ENCODE results near the gene CMC2.

CMC2 gene

DNA sequence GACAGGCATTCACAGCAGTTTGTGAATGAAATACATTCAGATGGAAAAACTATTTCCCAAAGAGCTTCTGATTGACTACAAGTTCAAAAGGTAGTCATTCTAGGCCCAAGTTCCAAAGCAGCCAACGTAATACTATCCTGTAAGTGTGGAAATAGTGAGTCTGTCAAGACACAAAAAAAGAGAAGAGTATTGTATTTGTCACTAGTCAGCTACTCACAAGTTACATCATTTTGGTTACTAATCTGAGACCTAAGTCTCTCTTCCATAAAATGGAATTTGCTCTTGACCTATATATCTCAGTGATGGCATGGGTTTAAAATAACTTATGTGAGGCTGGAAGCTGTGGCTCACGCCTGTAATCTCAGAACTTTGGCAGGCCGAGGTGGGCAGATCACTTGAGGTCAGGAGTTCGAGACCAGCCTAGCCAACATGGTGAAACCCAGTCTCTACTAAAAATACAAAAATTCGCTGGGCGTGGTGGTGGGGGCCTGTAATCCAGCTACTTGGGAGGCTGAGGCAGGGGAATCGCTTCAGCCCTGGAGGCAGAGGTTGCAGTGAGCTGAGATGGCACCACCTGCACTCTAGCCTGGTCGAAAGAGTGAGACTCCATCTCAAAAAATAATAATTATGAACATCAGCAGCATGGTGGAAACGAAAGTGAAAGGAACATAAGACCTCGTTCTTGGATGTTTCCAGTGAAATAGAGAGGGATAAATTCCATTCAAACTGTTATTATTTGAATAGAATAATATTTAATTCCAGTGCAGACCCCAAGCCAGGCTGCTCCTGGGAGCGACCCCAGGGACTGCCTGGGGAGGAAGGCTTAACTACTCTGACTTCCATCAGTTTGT, 2.9 kb downstream of the CMC2 start:
- Histone ChIP-seq H3K9me2 (replicated peaks; ENCODE audit: insufficient read depth, low read length) (no peaks in the 10 kb centered on the region), H3K9me3 (replicated peaks; ENCODE audit: insufficient read depth, low read length) (no peaks in the 10 kb centered on the region), H3K27me3 (replicated peaks; ENCODE audit: insufficient read depth, low read length) (no peaks in the 10 kb centered on the region), H3F3A (ENCODE audit: insufficient read depth, low read length) (peaks cover 6% of the 10 kb centered on the region; the same call in 1 of the 2 replicates), H3K9ac (ENCODE audit: low read length) (peak overlapping the region; percentile 46; the same call in 1 of the 2 replicates), H3K4me2 (ENCODE audit: low read depth, low read length) (peak overlapping the region; percentile 87), H3K4me3 (ENCODE audit: low read length) (peak overlapping the region; percentile 54), H4K20me1 (ENCODE audit: insufficient read depth, low read length) (no peaks in the 10 kb centered on the region), H3K36me3 (replicated peaks; ENCODE audit: insufficient read depth, low read length) (no peaks in the 10 kb centered on the region), H3K4me1 (ENCODE audit: low read length) (no peaks in the 10 kb centered on the region), H3K79me2 (ENCODE audit: low read length) (peaks cover 86% of the 10 kb centered on the region), H2AFZ (ENCODE audit: low read length) (no peak overlapping the region), H3K27ac (ENCODE audit: low read length) (peak overlapping the region; percentile 18; the same call in 1 of the 2 replicates)
- TF ChIP-seq EZH2phosphoT487 (IDR thresholded peaks at IDR 0.05; ENCODE audit: low read length), result no peak
- no peak for TF ChIP-seq CTCF (IDR thresholded peaks at IDR 0.05; ENCODE audit: low read length)
- TF ChIP-seq EZH2 (optimal IDR thresholded peaks at IDR 0.05; ENCODE audit: low read depth, low read length), result no peak
- DNase-seq, result peak; percentile 15

DNA sequence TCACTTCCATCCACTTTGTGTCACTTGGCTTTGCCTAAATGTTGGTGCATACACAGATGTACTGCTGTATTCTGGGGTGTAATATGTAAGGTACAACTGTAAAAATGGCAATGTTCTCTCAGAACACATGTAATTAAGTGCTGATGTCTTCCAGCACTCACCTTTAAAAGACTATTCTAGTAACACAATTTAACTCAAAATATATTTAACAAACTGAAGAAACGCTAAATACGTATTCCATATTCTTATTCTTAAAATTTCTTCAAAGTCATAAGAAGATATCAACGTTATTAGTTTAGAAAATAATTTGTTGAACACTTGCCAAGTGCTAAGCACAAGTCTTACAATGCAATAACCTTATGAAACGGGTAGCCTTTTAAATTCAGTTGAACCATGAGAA, 3.6 kb downstream of the CMC2 start:
- Histone ChIP-seq H3K4me1 (ENCODE audit: low read length) (no peaks in the 10 kb centered on the region), H4K20me1 (ENCODE audit: insufficient read depth, low read length) (no peaks in the 10 kb centered on the region), H3K9me3 (replicated peaks; ENCODE audit: insufficient read depth, low read length) (no peaks in the 10 kb centered on the region), H3F3A (ENCODE audit: insufficient read depth, low read length) (peaks cover 6% of the 10 kb centered on the region; the same call in 1 of the 2 replicates), H3K9me2 (replicated peaks; ENCODE audit: insufficient read depth, low read length) (no peaks in the 10 kb centered on the region), H2AFZ (ENCODE audit: low read length) (no peak overlapping the region), H3K79me2 (ENCODE audit: low read length) (peaks cover 86% of the 10 kb centered on the region), H3K9ac (ENCODE audit: low read length) (no peak overlapping the region), H3K4me3 (ENCODE audit: low read length) (no peak overlapping the region), H3K36me3 (replicated peaks; ENCODE audit: insufficient read depth, low read length) (no peaks in the 10 kb centered on the region), H3K27me3 (replicated peaks; ENCODE audit: insufficient read depth, low read length) (no peaks in the 10 kb centered on the region), H3K27ac (ENCODE audit: low read length) (no peak overlapping the region), H3K4me2 (ENCODE audit: low read depth, low read length) (no peak overlapping the region)
- TF ChIP-seq CTCF (IDR thresholded peaks at IDR 0.05; ENCODE audit: low read length), result no peak
- no peak for TF ChIP-seq EZH2phosphoT487 (IDR thresholded peaks at IDR 0.05; ENCODE audit: low read length)
- no peak for TF ChIP-seq EZH2 (optimal IDR thresholded peaks at IDR 0.05; ENCODE audit: low read depth, low read length)
- no peak for DNase-seq

DNA sequence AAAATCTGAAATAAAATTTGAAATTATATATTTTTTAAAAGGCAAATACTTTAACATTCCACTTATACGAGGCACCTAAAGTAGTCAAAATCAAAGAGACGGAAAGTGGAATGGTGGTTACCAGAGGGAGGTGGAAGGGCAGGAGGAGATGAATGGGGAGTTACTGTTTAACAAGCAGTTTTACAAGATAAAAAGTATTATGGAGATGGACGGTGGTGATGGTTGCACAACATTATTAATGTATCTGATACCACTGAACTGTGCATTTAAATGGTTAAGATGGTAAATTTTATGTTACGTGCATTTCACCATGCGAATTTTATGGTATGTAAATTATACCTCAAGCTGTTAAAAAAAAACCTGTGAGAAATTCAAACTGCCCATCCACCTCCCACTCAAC, 5.4 kb downstream of the CMC2 start:
- Histone ChIP-seq H3K4me2 (ENCODE audit: low read depth, low read length) (no peak overlapping the region), H3K79me2 (ENCODE audit: low read length) (peaks cover 96% of the 10 kb centered on the region), H3K27me3 (replicated peaks; ENCODE audit: insufficient read depth, low read length) (no peaks in the 10 kb centered on the region)

More for the DNA sequence above, 5.4 kb downstream of the CMC2 start:
- no peaks in the 10 kb centered on the region for H3K9me2 ChIP-seq (replicated peaks; ENCODE audit: insufficient read depth, low read length)
- no peak overlapping the region for H3K4me3 ChIP-seq (ENCODE audit: low read length)
- no peak overlapping the region for H3K9ac ChIP-seq (ENCODE audit: low read length)
- H3K36me3 ChIP-seq (replicated peaks; ENCODE audit: insufficient read depth, low read length), result no peaks in the 10 kb centered on the region
- H4K20me1 ChIP-seq (ENCODE audit: insufficient read depth, low read length), result no peaks in the 10 kb centered on the region
- H3K9me3 ChIP-seq (replicated peaks; ENCODE audit: insufficient read depth, low read length), result no peaks in the 10 kb centered on the region
- H3F3A ChIP-seq (ENCODE audit: insufficient read depth, low read length), result peaks cover 3% of the 10 kb centered on the region; the same call in 1 of the 2 replicates
- TF ChIP-seq EZH2phosphoT487 (IDR thresholded peaks at IDR 0.05; ENCODE audit: low read length), result no peak
- TF ChIP-seq CTCF (IDR thresholded peaks at IDR 0.05; ENCODE audit: low read length), result no peak
- TF ChIP-seq EZH2 (optimal IDR thresholded peaks at IDR 0.05; ENCODE audit: low read depth, low read length), result no peak
- no peak overlapping the region for H3K27ac ChIP-seq (ENCODE audit: low read length)
- no peak for DNase-seq
- H3K4me1 ChIP-seq (ENCODE audit: low read length), result no peaks in the 10 kb centered on the region
- H2AFZ ChIP-seq (ENCODE audit: low read length), result no peak overlapping the region
